ENCODE results near the gene CD300H.

Gene CD300H

DNA sequence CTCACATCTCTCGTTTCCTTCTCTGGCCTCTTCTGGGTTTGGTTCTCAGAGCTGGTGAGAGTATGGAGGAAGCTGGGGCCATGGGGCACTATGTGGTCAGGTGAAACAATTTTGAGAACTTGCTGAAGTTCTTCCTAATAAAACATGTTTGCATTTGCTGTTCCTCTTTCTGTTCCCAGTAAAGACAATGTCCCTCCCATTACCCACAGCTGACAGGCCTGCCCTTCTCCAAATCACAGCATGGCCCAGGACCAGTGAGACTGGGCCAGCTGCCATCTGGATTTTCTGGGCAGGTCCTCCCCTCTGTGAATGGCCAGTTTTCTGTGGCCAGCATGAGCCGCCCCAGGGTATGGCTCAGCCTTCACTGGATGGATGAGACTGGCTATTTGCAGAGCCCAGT lies at the start of gene CD300H:
Gene CD300H (minus strand): TSS at position 113 of the 400 bp plus-strand sequence.
- TF ChIP-seq, protein P1, sequence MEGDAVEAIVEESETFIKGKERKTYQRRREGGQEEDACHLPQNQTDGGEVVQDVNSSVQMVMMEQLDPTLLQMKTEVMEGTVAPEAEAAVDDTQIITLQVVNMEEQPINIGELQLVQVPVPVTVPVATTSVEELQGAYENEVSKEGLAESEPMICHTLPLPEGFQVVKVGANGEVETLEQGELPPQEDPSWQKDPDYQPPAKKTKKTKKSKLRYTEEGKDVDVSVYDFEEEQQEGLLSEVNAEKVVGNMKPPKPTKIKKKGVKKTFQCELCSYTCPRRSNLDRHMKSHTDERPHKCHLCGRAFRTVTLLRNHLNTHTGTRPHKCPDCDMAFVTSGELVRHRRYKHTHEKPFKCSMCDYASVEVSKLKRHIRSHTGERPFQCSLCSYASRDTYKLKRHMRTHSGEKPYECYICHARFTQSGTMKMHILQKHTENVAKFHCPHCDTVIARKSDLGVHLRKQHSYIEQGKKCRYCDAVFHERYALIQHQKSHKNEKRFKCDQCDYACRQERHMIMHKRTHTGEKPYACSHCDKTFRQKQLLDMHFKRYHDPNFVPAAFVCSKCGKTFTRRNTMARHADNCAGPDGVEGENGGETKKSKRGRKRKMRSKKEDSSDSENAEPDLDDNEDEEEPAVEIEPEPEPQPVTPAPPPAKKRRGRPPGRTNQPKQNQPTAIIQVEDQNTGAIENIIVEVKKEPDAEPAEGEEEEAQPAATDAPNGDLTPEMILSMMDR (conservative IDR thresholded peaks at IDR 0.05; ENCODE audit: low read depth, low read length) = no peak
- no peak for DNase-seq (ENCODE audit: low read depth)
- no peak within 1 kb of the TSS for H3K4me3 ChIP-seq (ENCODE audit: low read length)

DNA sequence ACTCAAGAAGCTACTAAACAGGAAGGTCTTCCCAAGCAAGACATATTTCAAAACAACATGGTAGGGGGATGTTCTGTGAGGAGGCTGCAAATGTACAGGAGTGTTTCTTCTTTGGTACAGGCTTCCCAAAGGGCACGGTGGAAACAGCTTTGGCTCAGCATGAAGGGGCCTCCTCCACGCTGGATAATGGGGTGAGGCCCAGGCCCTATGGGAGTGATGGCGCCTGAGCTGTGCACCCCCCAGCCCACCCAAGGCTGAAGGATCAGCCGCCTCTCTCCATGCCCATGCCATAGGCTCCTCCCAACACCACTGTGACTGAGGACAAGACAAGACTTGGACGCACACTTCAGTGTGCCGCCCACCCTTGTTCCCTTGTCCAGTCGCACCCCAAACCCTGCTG lies 49.4 kb upstream of the CD300H start:
- TF ChIP-seq, protein P1 (conservative IDR thresholded peaks at IDR 0.05; ENCODE audit: low read depth, low read length) = no peak
- H3K4me3 ChIP-seq (ENCODE audit: low read length) = no peak overlapping the region
- DNase-seq (ENCODE audit: low read depth) = no peak

DNA sequence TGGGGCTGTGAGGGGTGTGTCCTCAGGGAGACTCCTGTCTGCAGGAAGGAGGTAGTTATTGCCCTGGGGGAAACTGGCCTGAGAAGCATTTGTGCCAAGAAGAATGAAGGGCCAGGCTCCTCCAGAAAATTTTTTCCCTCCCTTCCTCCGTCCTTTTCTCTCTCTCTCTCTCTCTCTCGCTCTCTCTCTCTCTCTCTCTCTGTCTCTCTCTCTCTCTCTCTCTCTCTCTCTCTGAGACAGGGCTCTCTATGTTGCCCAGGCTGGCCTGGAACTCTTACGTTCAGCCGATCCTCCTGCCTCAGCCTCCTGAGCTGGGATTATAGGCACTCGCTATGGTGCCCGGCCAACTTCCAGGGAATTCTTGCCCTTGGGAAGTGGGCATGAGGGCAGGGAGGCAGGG lies 44.7 kb upstream of the CD300H start:
- DNase-seq (ENCODE audit: low read depth) = no peak
- TF ChIP-seq, protein P1 (conservative IDR thresholded peaks at IDR 0.05; ENCODE audit: low read depth, low read length) = no peak
- H3K4me3 ChIP-seq (ENCODE audit: low read length) = no peak overlapping the region

DNA sequence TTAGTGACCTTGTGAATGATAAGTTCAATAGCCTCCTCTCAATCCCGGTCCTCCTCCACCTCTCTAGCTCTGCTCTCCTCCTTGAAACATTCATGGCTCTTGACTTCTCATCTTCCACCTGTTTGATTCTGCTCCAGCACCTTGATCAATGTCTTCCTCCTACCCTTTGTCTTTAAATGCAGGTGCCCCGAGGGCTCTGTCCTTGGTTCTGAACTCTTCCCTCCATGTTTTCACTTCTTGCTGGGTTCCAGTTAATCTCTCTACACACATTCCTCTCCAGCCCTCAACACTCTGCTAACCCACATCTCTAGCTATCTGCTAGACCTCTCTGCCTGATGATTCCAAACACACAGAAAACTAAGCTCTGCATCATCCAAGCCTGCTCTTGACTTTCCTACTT lies 42.8 kb upstream of the CD300H start:
- DNase-seq (ENCODE audit: low read depth) = no peak
- H3K4me3 ChIP-seq (ENCODE audit: low read length) = no peak overlapping the region
- TF ChIP-seq, protein P1 (conservative IDR thresholded peaks at IDR 0.05; ENCODE audit: low read depth, low read length) = no peak

DNA sequence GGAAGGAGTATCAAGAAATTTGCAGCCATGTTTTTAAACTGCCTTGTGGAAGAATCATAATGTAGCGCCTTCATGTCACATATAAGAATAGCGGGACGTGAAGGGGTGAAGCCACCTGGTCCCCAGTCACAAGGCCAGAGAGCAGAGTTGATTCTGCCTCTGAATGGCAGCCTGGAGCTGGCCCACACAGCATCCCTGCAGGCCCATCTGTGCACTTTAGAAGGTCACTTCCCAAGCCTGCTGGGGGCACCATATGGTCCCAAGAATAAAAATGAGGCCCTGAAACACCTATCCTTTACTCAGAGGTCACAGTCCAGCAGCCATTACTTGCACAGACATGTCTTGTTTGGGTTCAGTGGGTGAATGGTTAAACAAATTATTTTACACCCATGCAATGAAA lies 41.2 kb upstream of the CD300H start:
- no peak for DNase-seq (ENCODE audit: low read depth)
- no peak overlapping the region for H3K4me3 ChIP-seq (ENCODE audit: low read length)
- TF ChIP-seq, protein P1 (conservative IDR thresholded peaks at IDR 0.05; ENCODE audit: low read depth, low read length) = no peak

DNA sequence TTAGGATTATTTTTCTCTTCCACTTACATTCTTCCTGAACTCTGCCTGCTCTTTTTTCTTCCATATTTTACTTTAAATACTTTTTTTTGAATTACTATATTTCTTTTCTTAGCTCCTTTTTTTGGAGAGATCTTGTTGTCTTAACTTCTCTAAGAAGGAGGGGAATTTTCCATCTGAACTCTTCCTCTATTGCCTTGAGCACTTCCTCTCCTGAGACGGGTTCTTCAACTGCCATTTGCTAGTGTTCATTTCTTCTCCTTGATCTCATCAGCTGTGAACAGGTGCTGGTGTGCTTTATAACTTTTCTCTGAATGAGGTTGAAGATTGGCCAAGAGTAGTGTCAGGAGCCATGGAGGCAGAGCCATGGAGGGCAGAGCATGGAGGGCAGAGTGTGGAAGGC lies 39.9 kb upstream of the CD300H start:
- TF ChIP-seq, protein P1 (conservative IDR thresholded peaks at IDR 0.05; ENCODE audit: low read depth, low read length) = no peak
- H3K4me3 ChIP-seq (ENCODE audit: low read length) = no peak overlapping the region
- DNase-seq (ENCODE audit: low read depth) = no peak

DNA sequence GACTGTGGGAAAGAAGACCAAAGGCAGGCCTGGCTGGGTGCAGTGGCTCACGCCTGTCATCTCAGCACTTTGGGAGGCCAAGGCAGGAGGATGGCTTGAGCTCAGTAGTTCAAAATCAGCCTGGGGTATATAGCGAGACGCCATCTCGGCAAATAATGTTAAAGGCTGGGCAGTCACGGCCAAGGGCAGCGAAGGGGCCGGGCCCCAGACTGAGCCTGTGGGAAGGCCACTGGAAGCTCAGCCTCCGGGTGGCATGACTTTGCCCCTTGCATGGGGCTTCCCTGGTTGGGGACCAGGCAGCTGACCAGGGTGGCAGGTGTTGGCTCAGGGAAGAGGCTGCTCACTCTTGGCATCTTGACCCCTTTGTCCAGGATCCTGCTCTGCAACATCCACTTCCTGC lies 38.7 kb upstream of the CD300H start:
- TF ChIP-seq, protein P1 (conservative IDR thresholded peaks at IDR 0.05; ENCODE audit: low read depth, low read length) = no peak
- DNase-seq (ENCODE audit: low read depth) = no peak
- H3K4me3 ChIP-seq (ENCODE audit: low read length) = no peak overlapping the region

Measured in retinal pigment epithelial cell (primary cell).